ENCODE results near the gene F12.

GRCh38 chr5:177453852-177454396 is 44.6 kb upstream of the F12 start:
- no peak for TF ChIP-seq POLR2AphosphoS5 (IDR thresholded peaks at IDR 0.05; ENCODE audit: low read depth, low read length)
- no peak for TF ChIP-seq POLR2A (IDR thresholded peaks at IDR 0.05; ENCODE audit: low read depth, low read length)

Data from GM12892 (cell line).